ENCODE data around the gene PARD6A.
"Not testable (repeated sequence)": the region's sequence is repeated elsewhere in the genome, so short reads cannot be mapped to it uniquely, and the experiment has no call there.

Gene PARD6A

DNA sequence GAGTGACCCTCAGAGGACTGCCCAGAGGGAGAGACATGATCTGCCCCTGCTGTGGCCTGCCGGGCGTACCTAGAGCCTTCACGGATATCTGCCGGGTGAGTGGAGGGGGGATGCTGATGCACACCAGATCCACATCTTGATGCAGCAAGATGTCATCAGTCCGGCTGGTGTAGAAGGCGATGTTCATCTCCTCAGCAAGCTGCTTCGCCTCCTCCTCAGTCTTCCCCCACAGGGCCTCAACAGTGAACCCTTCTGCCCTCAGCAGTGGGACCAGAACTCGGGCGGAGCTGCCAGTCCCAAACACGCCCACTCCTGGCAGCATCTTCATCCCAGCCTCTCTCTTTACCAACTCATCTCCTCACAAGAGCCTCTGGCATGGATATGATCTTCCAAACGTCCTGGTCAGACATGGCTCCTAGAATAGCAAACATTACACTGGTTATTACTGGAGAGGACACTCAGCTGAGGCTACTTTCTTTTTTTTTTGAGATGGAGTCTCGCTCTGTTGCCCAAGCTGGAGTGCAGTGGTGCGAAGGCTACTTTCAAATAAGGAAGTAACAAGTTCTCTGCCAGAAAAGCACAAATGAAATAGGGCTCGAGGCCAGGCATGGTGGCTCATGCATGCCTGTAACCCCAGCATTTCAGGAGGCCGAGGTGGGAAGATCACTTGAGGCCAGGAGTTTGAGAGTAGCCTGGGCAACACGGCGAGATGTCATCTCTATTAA lies 24.8 kb downstream of the PARD6A start:
- no peak for DNase-seq (ENCODE audit: low read depth in 3 of 3)

DNA sequence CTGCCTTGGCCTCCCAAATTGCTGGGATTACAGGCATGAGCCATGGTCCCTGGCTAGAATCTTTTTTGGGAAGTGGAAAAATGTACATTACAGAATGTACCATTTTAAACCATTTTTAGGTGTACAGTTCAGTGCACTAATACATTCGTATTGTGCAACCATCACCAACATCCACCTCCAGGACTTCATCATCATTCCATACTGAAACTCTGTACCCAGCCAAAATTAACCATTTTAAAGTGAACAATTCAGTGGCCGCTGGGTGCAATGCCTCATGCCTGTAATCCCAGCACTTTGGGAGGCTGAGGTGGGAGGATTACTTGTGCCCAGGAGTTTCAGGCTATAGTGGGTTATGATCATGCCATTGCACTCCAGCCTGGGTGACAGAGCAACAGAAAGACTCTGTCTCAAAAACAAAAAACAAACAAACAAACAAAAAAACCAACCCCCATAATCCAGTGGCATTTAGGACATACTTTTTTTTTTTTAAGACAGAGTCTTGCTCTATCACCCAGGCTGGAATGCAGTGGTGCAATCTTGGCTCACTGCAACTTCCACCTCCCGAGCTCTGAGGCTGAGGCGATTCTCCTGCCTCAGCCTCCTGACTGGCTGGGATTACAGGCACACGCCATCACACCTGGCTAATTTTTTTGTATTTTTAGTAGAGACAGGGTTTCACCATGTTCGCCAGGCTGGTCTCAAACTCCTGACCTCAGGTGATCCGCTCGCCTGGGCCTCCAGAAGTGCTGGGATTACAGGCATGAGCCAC lies 32.9 kb downstream of the PARD6A start:
- not testable (repeated sequence) for DNase-seq (ENCODE audit: low read depth in 3 of 3)

DNA sequence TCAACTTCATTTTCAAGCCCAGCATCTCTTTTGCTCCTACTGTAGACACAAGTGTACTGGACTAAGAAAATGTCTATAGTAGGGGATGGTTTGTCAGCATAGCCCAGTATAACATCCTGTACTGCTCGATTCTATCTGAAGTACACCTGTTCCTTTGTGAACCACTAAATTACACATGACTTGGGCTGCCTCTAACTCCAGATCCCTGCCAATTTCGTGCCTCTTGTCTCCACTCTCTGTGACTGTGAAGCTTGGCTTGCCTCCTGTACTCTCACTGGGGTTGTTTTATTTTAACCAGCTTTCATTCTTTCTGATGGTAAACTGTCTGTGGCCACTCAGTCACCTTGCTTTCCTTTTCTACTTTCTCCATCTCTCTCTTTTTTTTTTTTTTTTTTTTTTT lies 33.9 kb downstream of the PARD6A start:
- DNase-seq (ENCODE audit: low read depth in 3 of 3) = no peak

DNA sequence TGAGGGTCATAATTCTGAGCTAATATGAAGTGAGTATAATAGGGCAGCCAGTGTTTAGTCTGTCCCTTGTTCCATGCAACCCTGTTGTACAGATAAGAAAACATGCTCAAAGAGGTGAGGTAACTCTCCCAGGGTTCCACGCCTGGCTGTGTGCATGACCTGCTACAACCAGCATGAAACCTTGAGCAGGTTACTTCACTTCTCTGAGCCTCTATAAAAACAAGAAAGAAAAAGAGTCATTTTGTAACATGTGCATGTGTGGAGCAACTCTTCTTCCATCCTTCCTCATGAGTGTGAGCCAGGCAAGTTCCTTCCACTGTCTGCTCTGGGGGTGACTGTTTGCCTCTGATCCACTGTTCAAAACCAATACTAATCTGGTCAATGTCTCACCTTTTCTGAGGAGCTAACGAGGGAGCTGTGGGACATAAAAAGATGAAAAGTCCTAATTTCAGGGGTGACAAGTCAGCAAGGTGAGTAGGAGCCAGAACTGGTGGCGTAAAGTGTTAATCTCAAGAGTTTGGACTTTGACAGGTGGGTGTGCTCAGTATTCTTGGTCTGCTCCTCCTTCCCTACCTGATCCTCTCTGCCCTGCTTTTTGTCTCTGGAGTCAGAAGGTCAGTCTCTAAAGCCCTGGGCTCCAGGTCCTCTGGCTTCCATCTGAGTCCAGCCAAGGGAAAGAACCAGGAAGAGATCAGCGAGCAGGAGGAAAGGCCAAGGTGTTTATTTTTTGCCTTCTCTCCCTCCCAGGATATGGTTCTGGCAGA lies 36.8 kb downstream of the PARD6A start:
- no peak for DNase-seq (ENCODE audit: low read depth in 3 of 3)

DNA sequence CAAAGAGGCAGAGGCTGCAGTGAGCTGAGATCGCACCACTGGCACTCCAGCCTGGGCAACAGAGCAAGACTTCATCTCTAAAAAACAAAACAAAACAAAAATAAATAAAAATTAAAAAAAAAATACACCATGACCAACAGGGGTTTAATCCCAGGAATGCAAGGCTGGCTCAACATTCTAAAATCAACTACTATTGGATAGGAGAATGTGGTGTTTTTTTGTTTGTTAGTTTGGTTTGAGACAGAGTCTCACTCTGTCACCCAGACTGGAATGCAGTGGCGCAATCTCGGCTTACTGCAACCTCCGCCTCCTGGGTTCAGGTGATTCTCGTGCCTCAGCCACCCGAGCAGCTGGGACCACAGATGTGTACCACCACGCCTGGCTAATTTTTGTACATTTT lies 38.5 kb downstream of the PARD6A start:
- DNase-seq (ENCODE audit: low read depth in 3 of 3) = no peak

DNA sequence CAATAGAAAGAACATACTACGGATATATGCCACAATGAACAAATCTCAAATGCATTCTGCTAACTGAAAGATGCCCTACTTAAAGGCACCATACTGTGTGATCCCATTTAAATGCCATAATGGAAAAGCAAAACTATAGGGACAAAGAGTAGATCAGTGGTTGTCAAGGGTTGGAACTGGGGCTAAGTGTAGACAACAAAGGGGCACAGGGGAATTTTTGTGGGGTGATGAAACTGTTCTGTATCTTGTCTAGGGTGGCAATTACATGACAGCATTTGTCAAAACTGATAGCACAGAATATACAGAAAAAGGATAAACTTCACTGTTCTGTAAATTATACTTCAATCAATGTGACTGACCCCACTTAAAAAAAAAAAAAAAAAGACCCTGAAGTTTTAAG lies 40.7 kb downstream of the PARD6A start:
- no peak for DNase-seq (ENCODE audit: low read depth in 3 of 3)

DNA sequence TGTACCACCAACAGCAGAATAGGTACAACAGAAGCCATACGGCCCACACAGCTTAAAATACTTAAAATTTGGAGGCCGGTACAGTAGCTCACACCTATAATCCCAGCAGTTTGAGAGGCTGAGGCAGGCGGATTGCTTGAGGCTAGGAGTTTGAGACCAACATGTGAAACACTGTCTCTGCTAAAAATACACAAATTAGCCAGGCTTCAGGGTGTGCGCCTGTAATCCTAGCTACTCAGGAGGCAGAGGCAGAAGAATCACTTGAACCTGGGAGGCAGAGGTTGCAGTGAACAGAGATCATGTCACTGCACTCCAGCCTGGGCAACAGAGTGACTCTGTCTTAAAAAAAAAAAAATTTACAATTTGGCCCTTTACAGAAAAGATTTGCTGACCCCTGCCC lies 41.4 kb downstream of the PARD6A start:
- no peak for DNase-seq (ENCODE audit: low read depth in 3 of 3)

DNA sequence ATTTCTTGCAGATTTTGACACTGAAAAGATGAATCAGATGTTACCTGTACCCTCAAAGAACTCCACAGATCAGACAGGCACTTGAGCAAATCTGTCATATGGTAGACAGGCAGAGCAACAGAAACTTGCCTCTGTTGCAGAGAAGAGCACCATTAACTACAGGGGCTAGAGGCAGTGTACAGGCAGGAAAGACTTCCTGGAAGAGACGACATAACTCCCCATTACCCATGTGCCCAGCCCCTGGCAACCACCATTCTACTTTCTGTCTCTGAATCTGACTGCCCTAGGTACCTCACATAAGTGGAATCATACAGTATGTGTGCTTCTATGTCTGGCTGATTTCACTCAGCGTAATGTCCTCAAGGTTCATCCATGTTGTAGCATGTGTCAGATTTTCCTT lies 42.9 kb downstream of the PARD6A start:
- DNase-seq (ENCODE audit: low read depth in 3 of 3) = no peak

DNA sequence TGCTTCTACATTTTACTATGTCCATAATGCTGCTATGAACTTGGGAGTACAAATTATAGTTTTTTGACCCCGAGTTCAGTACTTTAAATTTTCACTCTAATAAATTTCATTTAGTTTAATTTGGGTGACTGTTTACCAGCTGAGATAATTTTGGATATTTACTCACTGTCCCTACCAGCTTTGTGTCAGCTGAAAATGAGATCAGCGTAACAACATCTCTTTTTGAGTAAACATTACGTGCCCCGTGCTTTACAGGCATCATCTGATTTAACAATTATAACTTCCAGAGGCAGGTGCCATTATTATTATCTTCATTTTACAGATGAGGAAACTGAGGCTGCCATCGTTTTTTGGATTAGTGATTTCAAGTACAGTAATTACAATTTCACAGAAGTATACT lies 43.4 kb downstream of the PARD6A start:
- DNase-seq (ENCODE audit: low read depth in 3 of 3) = no peak

DNA sequence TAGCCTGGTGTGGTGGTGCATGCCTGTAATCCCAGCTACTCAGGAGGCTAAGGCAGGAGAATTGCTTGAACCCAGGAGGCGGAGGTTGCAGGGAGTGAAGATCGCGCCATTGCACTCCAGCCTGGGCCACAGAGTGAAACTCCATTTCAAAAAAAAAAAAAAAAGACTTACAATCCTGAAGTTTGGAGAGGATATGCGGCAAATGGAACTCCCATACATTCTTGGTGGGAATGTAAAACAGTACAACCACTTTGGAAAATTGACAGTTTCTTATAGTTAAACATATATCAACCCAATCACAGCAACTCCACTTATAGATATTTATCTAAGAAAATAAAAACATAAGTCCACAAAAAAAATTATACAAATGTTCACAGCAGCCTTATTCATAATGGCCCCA lies 46.5 kb downstream of the PARD6A start:
- DNase-seq (ENCODE audit: low read depth in 3 of 3) = no peak

DNA sequence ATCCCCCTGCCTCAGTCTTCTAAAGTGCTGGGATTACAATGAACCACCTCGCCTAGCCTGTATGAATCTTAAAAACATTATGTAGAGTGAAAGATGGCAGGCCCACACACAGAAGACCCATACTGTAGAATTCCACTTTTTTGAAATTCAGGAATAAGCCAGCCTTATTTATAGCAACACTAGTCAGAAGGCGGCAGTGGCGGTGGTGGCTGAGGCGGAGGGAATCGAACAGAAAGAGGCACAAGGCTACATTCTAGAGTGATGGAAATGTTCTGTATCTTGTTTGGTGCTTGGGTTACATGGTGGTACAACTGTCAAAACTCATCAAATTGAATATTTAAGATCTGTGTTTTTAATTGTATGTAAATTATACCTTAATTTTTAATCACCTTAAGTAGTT lies 47.0 kb downstream of the PARD6A start:
- no peak for DNase-seq (ENCODE audit: low read depth in 3 of 3)

DNA sequence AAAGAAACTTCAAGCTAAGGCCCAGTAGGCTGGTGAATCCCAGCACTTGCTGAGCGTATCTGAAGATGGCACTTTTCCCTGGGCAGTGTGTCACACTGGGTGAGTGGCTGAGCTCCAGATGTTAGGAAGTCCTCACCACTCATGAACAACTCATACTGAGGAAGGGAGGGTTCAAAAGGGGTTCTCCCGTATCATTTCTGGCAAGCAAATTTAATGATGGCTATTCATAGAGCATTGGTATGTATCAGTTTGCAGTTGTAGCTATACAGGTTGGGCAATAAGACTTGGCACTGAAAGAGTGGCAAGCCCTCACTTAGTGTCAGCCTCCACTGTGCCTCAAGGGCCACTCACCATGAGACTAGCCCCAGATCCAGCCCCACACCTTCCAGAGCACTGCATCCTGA lies 47.6 kb downstream of the PARD6A start:
- DNase-seq (ENCODE audit: low read depth in 3 of 3) = no peak

DNA sequence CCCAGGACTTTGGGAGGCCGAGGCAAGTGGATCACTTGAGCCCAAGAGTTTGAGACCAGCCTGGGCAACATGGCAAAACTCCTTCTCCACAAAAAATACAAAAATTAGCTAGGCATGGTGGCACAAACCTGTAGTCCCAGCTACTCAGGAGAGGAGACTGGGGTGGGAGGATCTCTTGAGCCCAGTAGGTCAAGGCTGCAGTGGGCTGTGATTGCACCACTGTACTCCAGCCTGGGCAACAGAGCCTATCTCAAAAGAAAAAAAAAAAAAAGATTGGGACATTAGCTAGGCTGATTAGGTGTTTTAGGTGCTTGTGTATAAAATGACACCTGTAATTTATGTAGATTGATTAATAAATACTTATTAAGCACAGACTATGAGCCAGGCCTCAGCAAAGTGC lies 48.3 kb downstream of the PARD6A start:
- DNase-seq (ENCODE audit: low read depth in 3 of 3) = no peak

DNA sequence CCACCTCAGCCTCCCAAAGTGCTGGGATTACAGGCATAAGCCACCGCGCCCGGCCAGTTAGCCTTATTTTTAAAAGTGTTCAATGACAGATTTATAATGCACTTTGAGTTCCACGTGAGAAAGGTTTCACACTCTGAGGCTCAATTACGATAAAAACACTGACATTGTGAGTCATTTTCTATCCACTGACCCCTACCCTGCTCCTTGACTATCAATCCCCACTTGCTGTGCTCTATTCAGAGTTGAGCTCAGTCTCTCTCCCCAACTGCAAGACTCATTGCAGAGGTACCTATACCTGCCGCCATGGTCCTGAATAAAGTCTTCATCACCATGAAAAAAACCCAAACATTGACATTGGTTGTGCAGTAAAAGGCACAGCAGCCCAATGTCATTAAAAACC lies 49.8 kb downstream of the PARD6A start:
- no peak for DNase-seq (ENCODE audit: low read depth in 3 of 3)
